RWPE2 (cell line): Measurements from ENCODE around the gene TRIM54.
"Not testable (repeated sequence)": the region's sequence is repeated elsewhere in the genome, so short reads cannot be mapped to it uniquely, and the experiment has no call there.

Source experiments
- ATAC-seq: fragments of 200-7000 bp; cut with Tn5 transposase; 3 replicates; pipeline ENCODE4 v1.9.1; 2021; ENCODE audit warnings: low read depth
- DNase-seq: peaks from one replicate; pipeline ENCODE4 v3.0.0-alpha.2; 2020; ENCODE audit warnings: low spot score
- H3K27ac ChIP-seq: fragments of 450-650 bp; 2 replicates; pipeline ENCODE4 v1.5.1; 2017; ENCODE audit warnings: mild to moderate bottlenecking; ENCODE audit not compliant: poor library complexity, severe bottlenecking
- H3K27me3 ChIP-seq: fragments of 250-450 bp; sonication (Bioruptor Pico); 2 replicates; pipeline ENCODE4 v1.5.1; 2021; ENCODE audit warnings: mild to moderate bottlenecking, moderate library complexity; ENCODE audit not compliant: insufficient read depth, poor library complexity, severe bottlenecking
- H3K36me3 ChIP-seq: fragments of 250-450 bp; sonication (Bioruptor Pico); 2 replicates; pipeline ENCODE4 v1.5.1; 2020; ENCODE audit warnings: low read depth, mild to moderate bottlenecking, moderate library complexity
- H3K4me1 ChIP-seq: fragments of 250-450 bp; sonication (Bioruptor Pico); 2 replicates; pipeline ENCODE4 v1.5.1; 2021; ENCODE audit warnings: mild to moderate bottlenecking, moderate library complexity; ENCODE audit not compliant: insufficient read depth, poor library complexity, severe bottlenecking
- H3K4me3 ChIP-seq: fragments of 250-450 bp; sonication (Bioruptor Pico); 2 replicates; pipeline ENCODE4 v1.5.1; 2021; ENCODE audit warnings: mild to moderate bottlenecking, moderate library complexity; ENCODE audit not compliant: severe bottlenecking
- H3K9me3 ChIP-seq: fragments of 250-450 bp; sonication (Bioruptor Pico); 2 replicates; pipeline ENCODE4 v1.5.1; 2021; ENCODE audit warnings: mild to moderate bottlenecking, moderate library complexity; ENCODE audit not compliant: severe bottlenecking
- TF ChIP-seq, protein P1 (sequence below): fragments of 450-650 bp; IDR thresholded peaks from one replicate; pipeline ENCODE4 v1.5.1; 2017; ENCODE audit warnings: mild to moderate bottlenecking, moderate library complexity; ENCODE audit not compliant: poor library complexity, severe bottlenecking

TRIM54 gene

DNA sequence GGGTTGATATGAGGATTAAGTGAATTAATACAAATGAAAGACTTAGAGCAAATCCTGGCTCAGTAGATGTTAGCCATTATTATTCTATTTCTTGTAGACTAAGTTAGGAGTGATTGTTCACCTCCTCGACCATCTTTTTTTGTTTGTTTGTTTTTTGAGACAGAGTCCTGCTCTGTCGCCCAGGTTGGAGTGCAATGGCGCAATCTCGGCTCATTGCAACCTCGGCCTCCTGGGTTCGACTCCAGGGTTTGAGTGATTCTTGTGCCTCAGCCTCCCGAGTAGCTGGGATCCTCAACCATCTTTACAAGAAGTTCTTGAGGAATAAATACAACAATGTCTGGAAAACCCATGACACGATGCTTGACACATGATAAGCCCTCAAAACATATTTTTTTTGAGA lies 12.7 kb downstream of the TRIM54 start:
- DNase-seq (no peak), ATAC-seq (no peak)
- Histone ChIP-seq H3K4me3 (no peak overlapping the region), H3K4me1 (peaks cover 12% of the 10 kb centered on the region), H3K27me3 (no peaks in the 10 kb centered on the region), H3K36me3 (no peaks in the 10 kb centered on the region), H3K9me3 (no peaks in the 10 kb centered on the region), H3K27ac (no peak overlapping the region)
- TF ChIP-seq, protein P1, sequence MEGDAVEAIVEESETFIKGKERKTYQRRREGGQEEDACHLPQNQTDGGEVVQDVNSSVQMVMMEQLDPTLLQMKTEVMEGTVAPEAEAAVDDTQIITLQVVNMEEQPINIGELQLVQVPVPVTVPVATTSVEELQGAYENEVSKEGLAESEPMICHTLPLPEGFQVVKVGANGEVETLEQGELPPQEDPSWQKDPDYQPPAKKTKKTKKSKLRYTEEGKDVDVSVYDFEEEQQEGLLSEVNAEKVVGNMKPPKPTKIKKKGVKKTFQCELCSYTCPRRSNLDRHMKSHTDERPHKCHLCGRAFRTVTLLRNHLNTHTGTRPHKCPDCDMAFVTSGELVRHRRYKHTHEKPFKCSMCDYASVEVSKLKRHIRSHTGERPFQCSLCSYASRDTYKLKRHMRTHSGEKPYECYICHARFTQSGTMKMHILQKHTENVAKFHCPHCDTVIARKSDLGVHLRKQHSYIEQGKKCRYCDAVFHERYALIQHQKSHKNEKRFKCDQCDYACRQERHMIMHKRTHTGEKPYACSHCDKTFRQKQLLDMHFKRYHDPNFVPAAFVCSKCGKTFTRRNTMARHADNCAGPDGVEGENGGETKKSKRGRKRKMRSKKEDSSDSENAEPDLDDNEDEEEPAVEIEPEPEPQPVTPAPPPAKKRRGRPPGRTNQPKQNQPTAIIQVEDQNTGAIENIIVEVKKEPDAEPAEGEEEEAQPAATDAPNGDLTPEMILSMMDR = no peak

DNA sequence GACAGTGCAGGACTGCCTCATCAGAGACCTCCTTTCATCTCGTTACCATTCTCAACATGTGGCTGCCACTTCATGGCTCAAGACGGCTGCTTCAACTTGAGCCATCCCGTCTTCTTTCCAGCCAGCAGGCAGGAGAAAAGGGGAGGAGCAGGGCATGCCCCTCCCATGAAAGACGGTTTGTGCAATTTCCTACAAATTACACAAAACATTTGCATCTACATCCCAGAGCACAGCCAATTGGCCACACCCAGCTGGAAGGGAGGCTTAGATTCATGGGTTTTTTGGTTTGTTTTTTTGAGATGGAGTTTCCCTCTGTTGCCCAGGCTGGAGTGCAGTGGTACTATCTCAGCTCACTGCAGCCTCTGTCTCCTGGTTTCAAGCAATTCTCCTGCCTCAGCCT lies 14.3 kb downstream of the TRIM54 start:
- H3K4me3 ChIP-seq = no peak overlapping the region
- DNase-seq (no peak), ATAC-seq (no peak)
- no peak overlapping the region for H3K27ac ChIP-seq
- H3K36me3 ChIP-seq = no peaks in the 10 kb centered on the region
- peaks cover 12% of the 10 kb centered on the region for H3K4me1 ChIP-seq
- no peaks in the 10 kb centered on the region for H3K9me3 ChIP-seq
- no peaks in the 10 kb centered on the region for H3K27me3 ChIP-seq
- TF ChIP-seq, protein P1 = no peak

- TF ChIP-seq, protein P1 = no peak
- H3K9me3 ChIP-seq = no peaks in the 10 kb centered on the region
- H3K4me1 ChIP-seq = peaks cover 12% of the 10 kb centered on the region
- DNase-seq = no peak
- H3K27ac ChIP-seq = no peak overlapping the region
- no peak for ATAC-seq
- H3K4me3 ChIP-seq = no peak overlapping the region
- no peaks in the 10 kb centered on the region for H3K27me3 ChIP-seq
- no peaks in the 10 kb centered on the region for H3K36me3 ChIP-seq
Measured at GRCh38 chr2:27297195-27297594, 15.0 kb downstream of the TRIM54 start.

GRCh38 chr2:27298391-27299080 lies 16.3 kb downstream of the TRIM54 start:
- Histone ChIP-seq H3K4me3 (no peak overlapping the region), H3K9me3 (no peaks in the 10 kb centered on the region), H3K27ac (no peak overlapping the region), H3K4me1 (peaks cover 4% of the 10 kb centered on the region), H3K27me3 (no peaks in the 10 kb centered on the region), H3K36me3 (no peaks in the 10 kb centered on the region)
- TF ChIP-seq, protein P1 = no peak
- ATAC-seq = no peak
- DNase-seq = no peak

GRCh38 chr2:27300606-27301005 lies 18.4 kb downstream of the TRIM54 start:
- H3K4me3 ChIP-seq, H3K36me3 ChIP-seq, ATAC-seq, H3K4me1 ChIP-seq, H3K27ac ChIP-seq, DNase-seq, H3K9me3 ChIP-seq: not testable (repeated sequence)
- H3K27me3 ChIP-seq = peaks cover 12% of the 10 kb centered on the region
